ENCODE data around the gene SYNE1.
"Not testable (repeated sequence)": the region's sequence is repeated elsewhere in the genome, so short reads cannot be mapped to it uniquely, and the experiment has no call there.

SYNE1 gene

GRCh38 chr6:152094992-152095592 lies 542.1 kb downstream of the SYNE1 start:
- DNase-seq (ENCODE audit: low spot score): no peak

DNA sequence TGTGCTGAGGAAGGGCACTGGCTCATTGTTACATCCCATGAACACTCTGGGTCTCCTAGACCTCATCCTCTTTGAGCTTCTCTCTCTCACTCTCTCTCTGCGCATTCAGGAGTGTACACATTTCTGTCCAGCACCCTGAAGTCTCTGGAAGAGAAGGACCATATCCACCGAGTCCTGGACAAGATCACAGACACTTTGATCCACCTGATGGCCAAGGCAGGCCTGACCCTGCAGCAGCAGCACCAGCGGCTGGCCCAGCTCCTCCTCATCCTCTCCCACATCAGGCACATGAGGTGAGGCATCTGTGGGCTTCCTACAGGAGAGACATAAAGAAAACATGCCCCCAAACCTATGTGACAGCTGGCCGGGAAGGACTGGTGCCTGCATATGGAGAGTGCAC lies 542.9 kb downstream of the SYNE1 start:
- DNase-seq (ENCODE audit: low spot score): no peak

- no peak for DNase-seq (ENCODE audit: low spot score)
Measured at GRCh38 chr6:152093711-152094110, 543.5 kb downstream of the SYNE1 start.

- no peak for DNase-seq (ENCODE audit: low spot score)
Measured at GRCh38 chr6:152091851-152092341, 545.3 kb downstream of the SYNE1 start.

GRCh38 chr6:152091201-152091600 lies 546.0 kb downstream of the SYNE1 start:
- no peak for DNase-seq (ENCODE audit: low spot score)

DNA sequence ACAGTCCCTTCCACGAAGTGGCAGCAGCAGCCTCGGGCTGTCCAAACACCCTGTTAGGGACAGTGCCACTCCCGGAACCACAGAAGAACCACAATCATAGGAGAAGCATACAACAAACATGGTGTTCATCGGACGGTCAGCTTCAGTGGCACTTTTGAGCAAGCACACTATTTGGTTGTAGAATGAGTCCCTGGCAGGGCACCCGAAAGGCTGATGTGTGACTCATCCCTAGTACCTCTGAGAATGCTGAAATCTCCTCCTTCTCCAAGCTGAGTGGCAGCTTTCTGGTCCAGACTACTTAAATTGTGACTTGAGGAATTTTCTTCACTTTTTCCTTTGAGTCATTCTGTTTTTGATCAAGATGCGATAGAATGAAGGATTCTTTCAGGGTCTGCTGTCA lies 547.2 kb downstream of the SYNE1 start:
- DNase-seq (ENCODE audit: low spot score): no peak

- no peak for DNase-seq (ENCODE audit: low spot score)
Measured at GRCh38 chr6:152087701-152088100, 549.5 kb downstream of the SYNE1 start.

DNA sequence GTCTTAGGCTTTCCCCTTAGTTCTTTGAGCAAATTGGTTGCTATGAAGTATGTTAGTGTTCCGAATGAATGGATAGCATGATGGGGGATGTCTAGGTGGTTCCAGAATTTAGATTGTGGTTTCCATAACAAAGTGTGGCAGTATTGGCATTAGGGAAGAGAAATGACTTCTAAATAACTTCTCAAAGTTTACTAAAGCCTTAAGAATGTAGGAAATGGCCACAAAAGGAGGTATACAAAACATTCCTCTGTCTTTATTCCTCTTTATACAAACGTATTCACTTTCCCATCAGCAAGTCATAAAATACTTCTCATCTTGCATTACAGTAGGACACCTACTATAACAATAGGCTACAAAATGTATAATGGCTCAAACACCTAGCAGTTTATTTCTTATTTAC lies 550.1 kb downstream of the SYNE1 start:
- no peak for DNase-seq (ENCODE audit: low spot score)

- no peak for DNase-seq (ENCODE audit: low spot score)
Measured at GRCh38 chr6:152086223-152086873, 550.8 kb downstream of the SYNE1 start.

DNA sequence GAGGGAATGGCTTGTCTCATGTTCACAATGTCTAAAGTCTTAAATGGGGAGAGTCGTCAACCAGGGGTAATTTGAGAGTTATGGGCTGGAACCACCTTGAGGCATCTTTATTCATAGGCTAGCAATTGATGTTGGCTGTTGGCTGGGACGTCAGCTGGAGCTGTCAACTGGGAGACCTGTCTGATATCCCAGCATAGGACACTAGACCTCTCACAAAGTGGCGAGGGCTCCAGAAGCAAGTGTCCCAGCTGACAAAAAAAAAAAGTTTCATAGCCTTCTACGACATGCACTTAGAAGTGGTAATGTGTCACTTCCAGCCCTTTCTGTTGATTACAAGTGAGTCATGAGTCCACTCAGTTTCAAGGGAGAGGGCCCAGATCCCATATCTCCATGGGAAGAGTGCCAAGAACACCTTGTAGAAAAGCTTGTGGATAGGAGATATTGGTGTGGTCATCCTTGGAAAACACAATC lies 551.7 kb downstream of the SYNE1 start:
- no peak for DNase-seq (ENCODE audit: low spot score)

DNA sequence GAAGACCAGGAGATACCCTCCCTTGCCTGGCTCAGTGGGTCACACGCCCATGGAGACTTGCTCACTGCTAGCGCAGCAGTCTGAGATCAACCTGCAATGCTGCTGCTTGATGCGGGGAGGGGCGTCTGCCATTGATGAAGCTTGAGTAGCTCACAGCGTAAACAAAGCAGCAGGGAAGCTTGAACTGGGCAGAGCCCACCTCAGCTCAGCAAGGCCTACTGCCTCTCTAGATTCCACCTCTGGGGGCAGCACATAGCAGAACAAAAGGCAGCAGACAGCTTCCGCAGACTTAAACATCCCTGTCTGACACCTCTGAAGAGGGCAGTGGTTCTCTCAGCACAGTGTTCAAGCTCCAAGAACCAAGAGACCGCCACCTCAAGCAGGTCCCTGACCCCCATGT lies 558.4 kb downstream of the SYNE1 start:
- no peak for DNase-seq (ENCODE audit: low spot score)

DNA sequence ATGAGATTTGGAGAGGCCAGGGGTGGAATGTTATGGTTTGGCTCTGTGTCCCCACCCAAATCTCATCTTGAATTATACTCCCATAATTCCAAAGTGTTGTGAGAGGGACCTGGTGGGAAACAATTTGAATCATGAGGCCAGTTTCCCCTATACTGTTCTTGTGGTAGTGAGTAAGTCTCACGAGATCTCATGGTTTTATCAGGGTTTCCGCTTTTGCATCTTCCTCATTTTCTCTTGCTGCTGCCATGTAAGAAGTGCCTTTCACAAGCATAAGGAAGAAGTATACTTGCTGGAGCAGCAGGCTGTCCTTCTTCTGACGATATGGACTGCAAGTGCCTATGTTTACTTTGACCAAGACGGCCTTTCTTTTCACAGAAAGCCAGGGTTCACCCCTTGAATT lies 559.2 kb downstream of the SYNE1 start:
- no peak for DNase-seq (ENCODE audit: low spot score)

DNA sequence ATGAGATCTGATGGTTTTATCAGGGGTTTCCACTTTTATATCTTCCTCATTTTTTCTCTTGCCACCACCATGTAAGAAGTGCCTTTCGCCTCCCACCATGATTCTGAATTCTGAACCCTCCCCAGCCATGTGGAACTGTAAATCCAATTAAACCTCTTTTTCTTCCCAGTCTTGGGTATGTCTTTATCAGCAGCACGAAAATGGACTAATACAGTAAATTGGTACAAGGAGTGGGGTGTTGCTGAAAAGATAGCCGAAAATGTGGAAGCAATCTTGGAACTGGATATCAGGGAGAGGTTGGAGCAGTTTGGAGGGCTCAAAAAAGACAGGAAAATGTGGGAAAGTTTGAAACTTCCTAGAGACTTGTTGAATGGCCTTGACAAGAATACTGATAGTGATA lies 560.9 kb downstream of the SYNE1 start:
- DNase-seq (ENCODE audit: low spot score): not testable (repeated sequence)

GRCh38 chr6:152071843-152072242 lies 565.3 kb downstream of the SYNE1 start:
- no peak for DNase-seq (ENCODE audit: low spot score)

Data from HuH-7.5 (cell line).